NB4 (cell line): ENCODE data around the gene ITPR2.

Source experiments
- DNase-seq: peaks from one replicate; pipeline ENCODE4 v3.0.0; 2010; ENCODE audit warnings: low read depth
- H3K4me3 ChIP-seq: one replicate; pipeline ENCODE4 v1.5.1; 2011; ENCODE audit warnings: mild to moderate bottlenecking, low read depth, low read length, moderate library complexity
- CTCF ChIP-seq: IDR thresholded peaks from one replicate; pipeline ENCODE4 v1.5.1; 2012; ENCODE audit warnings: low read depth, low read length
- MYC ChIP-seq: IDR thresholded peaks from 2 replicates; pipeline ENCODE4 v1.6.1; 2011; ENCODE audit warnings: low read depth, low read length
- POLR2A ChIP-seq: IDR thresholded peaks from 2 replicates; pipeline ENCODE4 v1.6.1; 2011; ENCODE audit warnings: mild to moderate bottlenecking; ENCODE audit not compliant: insufficient read length; ENCODE audit errors: extremely low read depth
- TF ChIP-seq, protein P1 (sequence below): IDR thresholded peaks from 2 replicates; pipeline ENCODE4 v1.6.1; 2011; ENCODE audit warnings: low read depth, low read length

Gene ITPR2

GRCh38 chr12:26346736-26347135 is 486.3 kb downstream of the ITPR2 start:
- DNase-seq, result peak; percentile 41
- H3K4me3 ChIP-seq, result no peak overlapping the region
- no peak for TF ChIP-seq CTCF

GRCh38 chr12:26345471-26346003 is 487.5 kb downstream of the ITPR2 start:
- no peak for TF ChIP-seq MYC
- TF ChIP-seq, protein P1, sequence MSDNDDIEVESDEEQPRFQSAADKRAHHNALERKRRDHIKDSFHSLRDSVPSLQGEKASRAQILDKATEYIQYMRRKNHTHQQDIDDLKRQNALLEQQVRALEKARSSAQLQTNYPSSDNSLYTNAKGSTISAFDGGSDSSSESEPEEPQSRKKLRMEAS, result no peak
- TF ChIP-seq CTCF, result no peak
- TF ChIP-seq POLR2A, result no peak
- no peak overlapping the region for H3K4me3 ChIP-seq
- peak; percentile 61 for DNase-seq

GRCh38 chr12:26341491-26341890 is 491.5 kb downstream of the ITPR2 start:
- H3K4me3 ChIP-seq, result no peak overlapping the region
- DNase-seq, result no peak
- TF ChIP-seq CTCF, result no peak
- TF ChIP-seq MYC, result no peak
- TF ChIP-seq, protein P1, result no peak
- TF ChIP-seq POLR2A, result no peak

- H3K4me3 ChIP-seq, result no peak overlapping the region
- TF ChIP-seq, protein P1, result peak; percentile 69
- TF ChIP-seq CTCF (no peak), POLR2A (no peak), MYC (peak; percentile 36; the same call in 1 of the 2 replicates)
- peak; percentile 99 for DNase-seq
Measured at GRCh38 chr12:26340649-26341048, 492.3 kb downstream of the ITPR2 start.

DNA sequence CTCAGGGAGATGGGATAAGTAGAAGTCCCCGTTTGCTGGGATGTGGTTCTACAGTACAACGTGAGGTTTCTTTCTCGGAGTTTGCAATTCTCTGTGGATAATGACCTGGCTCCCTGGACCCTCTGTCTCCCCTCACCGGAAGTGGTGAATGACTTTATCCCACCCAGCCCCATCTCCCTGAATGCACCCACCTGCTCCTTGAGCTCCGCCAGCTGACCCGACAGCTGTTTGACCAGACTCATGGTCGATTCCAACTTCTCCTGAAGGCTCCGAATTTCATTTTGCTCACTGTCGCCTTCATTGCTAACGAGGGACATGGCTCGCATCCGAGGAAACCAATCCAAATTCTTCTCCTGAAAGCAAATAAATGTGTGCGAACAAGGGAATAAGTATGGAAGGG is 493.0 kb downstream of the ITPR2 start:
- DNase-seq, result no peak
- TF ChIP-seq POLR2A (no peak), MYC (no peak), CTCF (no peak)
- TF ChIP-seq, protein P1, result no peak
- H3K4me3 ChIP-seq, result no peak overlapping the region
